Islet of Langerhans (tissue), 1 donor: ENCODE results near the gene ZNF654.
"Not testable (repeated sequence)": the region's sequence is repeated elsewhere in the genome, so short reads cannot be mapped to it uniquely, and the experiment has no call there.

ENCODE experiments used
- FAIRE-seq: peaks from one replicate; lab custom pipeline; 2011; peaks lifted over from hg19 to GRCh38; lab: Jason Lieb, UNC

The ZNF654 gene

DNA sequence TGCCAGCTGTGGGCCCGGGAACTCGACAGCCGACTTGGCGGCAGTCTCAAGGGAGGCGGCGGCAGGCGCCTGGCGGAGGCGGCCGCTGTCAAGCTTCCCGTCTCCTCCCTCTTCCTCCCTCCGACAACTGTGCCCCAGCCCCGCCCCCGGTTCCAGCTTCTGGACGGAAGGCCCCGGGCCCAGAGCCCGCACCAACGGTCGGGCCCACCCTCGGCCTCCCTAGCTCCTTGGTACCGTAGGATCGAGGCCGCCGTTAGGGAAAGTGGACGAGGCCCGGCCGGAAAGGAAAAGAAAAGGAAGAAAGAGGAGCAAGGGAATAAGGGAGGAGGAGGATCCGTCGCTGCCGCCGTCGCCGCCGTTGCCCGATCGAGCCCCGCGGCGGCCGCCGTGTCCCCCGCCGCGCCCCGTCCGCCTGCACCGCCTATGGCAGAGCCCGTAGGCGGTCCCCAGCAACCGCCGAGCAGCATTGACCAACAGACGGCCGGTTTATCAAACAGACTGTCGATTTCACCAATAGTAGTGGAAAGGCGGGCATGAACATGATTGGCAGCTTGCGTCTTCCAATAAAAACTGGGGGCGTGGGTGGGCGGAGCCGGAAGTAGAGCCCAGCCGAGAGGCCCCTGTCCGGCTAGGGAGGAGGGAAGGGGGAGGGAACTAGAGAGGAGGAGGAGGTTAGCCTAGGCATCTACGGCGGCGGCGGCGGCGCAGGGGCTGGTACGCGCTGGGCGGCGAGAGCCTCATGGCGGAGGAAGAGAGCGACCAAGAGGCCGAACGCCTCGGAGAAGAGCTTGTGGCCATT lies at the start of gene ZNF654, which contains the start of gene CGGBP1:
TSS of gene ZNF654 (plus strand) at position 675 of the 799 bp plus-strand sequence. CDS start at position 740, 65 bp downstream.
TSS of gene CGGBP1 (minus strand) at position 425 of the 799 bp plus-strand sequence. CDS start 3,029 bp downstream, outside the sequence.
- peak; percentile 88 for FAIRE-seq

DNA sequence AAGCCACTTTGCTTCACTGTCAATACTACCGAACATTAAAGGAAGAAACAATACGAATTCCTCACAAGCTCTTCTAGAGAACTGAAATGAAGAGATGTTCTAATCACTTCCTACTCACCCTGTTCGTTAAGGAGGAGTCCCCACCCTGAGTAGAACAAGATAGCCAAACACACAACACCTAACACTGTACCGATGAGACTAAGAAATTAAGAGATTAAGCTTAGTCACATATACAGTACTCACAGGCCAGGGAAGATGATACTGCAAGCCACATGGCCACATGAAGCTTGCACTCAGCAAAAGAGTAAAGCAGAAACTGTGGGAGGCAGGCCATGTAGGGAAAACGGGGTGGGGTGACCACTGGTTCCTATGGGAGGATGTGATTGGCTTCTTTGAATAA lies 48.2 kb upstream of the ZNF654 start:
- FAIRE-seq: no peak

DNA sequence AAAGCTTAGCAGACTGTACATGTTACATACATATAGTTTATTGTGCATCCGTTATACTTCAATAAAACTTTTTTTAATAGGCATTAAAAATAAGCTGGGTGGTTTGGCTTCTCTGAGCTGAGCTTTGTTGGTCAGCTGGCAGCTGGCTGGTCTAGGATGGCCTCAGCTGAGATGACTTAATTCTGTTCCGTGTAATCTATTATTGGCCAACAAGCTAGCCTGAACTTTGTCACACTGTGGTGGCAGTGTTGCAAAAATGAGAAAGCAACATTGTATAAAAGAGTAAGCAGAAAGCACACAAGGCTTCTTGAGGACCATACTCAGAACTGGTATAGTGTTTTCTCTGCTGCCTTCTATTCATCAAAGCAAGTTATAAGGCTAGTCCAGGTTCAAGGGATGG lies 45.5 kb upstream of the ZNF654 start:
- FAIRE-seq: no peak

DNA sequence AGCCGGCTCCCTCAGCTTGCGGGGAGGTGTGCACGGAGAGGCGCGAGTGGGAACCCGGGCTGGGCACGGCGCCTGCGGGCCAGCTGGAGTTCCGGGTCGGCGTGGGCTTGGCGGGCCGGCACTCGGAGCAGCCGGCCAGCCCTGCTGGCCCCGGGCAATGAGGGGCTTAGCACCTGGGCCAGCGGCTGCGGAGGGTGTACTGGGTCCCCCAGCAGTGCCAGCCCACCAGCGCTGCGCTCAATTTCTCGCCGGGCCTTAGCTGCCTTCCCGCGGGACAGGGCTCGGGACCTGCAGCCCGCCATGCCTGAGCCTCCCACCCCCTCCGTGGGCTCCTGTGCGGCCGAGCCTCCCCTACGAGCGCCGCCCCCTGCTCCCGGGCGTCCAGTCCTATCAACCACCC lies 43.4 kb upstream of the ZNF654 start:
- FAIRE-seq: not testable (repeated sequence)

DNA sequence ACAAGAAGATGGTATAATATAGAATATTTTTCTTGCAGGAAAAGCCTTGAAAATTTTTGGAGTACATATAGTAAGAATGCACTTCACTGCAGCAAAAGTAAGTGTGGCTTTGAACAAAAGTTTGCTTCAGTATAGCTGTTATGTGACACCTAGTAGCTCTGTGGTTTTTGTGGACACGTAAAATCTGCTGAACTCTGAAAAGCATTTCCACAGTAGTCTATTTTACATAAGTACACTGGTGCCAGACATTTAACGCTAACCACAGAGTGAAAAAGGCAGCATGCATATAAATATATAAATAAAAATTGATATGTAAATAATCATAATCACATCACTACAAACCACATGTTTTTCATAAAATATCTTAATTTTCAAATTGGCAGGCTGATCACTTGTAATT lies 40.0 kb upstream of the ZNF654 start:
- FAIRE-seq: no peak

DNA sequence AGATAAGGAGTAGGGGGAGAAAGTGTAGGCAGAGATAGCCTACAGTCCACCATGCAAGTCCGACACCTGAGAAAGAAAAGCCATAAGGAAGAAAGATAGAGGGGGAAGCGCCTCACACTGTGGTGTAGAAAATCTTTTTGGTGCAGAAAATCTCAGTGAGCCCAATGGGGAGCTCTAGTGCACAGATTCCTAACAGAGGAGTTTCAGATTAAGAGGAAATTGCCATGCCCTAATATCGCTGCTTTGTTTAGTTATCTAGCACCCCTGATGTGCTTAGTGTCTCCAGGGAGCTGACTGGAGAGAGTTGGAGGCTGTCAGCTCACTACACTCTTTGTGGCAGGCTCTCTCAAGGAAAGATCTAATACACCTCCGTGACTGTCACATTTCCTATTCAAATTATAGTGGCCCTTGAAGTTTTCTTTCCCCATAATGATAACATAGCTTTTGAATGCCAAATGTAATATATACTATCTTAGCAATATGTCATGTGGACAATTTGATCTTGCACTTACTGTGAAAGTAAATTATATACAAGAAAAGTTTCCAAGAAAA lies 34.0 kb upstream of the ZNF654 start:
- no peak for FAIRE-seq

DNA sequence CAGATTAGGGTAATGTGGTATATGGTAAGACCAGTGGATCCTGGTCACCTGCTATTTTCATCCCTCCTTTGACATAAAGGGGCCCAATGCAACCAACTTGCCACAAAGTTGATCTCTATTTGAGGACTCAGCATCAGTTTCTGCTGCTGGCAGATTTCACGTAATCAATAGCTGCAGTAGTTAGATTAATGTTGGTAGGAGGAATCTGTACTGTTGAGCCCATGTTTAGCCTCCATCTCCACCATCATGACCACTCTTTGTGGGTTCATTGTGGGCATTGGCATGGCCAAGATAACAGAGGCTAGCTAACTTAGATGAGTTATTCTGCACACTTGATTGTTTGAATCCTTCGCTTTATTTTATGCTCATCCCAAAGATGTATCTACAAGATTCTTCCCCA lies 30.2 kb upstream of the ZNF654 start:
- FAIRE-seq: no peak

DNA sequence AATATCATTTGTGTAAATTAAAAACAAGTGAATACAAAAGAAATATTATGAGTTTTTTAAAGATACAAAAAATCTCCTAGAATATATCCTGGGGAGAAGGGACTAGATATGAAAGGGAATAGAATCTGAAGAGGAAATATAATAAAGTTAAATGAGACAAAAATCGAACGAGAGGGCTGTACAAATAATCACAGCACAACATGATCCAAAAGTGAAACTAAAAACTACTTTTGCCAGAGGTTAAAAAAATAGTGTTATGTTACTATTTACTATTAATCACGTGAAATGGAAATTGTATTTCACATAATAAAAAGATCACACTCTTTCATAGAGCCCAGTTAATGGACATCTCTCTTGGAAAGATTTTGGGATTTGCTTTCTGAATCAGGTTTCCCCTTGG lies 28.8 kb upstream of the ZNF654 start:
- FAIRE-seq: no peak

DNA sequence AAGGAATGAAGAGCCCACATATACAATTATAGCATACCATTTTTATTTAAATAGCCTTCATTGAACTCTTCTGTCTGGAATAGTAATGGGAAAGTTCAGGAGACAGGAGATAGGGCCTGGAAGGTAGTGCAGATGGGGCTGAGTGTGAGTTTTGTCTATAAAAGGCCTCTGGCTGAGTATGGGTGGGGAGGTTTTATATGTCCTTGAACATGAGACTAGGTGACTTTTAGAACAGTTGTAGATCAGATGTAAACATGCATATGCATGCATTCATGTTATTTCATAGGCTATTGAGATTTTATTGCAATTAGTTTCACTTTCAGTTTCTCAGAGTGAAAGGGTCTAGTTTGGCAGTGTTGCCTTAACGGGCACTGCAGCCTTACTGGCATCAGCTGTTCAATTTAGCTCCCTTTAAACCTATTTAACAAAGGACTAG lies 27.4 kb upstream of the ZNF654 start:
- FAIRE-seq: peak; percentile 94

DNA sequence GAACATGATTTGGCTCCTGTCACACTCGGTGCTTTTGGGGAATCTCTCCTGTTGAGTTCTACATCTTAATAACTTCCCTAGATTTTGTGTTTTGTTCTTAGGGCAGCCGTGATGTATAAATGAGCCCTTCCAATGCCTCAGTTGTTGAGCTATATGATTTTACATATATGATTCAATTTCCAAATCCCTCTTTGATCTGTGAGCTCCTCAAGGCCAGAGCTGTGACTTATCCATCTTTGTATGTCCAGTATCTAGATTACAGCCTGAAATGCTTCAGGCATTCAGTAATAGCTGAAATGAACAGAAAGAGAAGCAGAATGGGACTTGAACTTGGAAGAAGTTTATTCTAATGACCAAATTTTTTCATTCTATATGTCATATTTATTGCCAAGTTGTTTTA lies 26.8 kb upstream of the ZNF654 start:
- peak; percentile 61 for FAIRE-seq

DNA sequence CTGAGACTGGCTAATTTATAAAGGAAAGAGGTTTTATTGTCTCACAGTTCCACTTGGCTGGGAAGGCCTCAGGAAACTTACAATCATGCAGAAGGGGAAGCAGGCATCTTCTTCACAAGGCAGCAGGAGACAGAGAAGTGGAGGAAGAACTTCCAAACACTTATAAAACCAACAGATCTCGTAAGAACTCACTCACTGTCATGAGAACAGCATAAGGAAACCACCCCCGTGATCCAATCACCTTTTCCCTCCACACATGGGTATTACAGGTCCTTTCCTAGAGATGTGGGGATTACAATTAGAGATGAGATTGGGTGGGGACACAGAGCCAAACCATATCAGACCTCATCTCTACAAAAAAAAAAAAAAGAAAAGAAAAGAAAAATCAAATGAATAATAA lies 26.0 kb upstream of the ZNF654 start:
- no peak for FAIRE-seq

DNA sequence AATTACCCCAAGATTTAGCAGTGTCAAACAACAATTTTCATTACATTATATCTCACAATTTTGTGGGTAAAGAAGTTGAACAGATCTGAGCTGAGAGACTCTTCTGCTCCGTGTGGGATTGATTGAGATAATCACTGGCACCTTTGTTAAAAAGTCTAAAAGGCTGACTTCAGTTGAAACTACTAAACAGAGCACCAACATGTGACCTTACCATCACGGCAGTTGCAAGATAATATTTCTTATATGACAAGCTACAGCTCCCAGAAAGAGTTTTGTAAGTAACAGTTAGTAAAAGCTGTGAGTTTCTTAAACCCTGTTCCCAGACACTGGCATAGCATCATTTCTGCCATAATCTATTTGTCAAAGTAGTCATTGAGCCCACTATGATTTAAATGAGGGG lies 25.2 kb upstream of the ZNF654 start:
- FAIRE-seq: no peak

DNA sequence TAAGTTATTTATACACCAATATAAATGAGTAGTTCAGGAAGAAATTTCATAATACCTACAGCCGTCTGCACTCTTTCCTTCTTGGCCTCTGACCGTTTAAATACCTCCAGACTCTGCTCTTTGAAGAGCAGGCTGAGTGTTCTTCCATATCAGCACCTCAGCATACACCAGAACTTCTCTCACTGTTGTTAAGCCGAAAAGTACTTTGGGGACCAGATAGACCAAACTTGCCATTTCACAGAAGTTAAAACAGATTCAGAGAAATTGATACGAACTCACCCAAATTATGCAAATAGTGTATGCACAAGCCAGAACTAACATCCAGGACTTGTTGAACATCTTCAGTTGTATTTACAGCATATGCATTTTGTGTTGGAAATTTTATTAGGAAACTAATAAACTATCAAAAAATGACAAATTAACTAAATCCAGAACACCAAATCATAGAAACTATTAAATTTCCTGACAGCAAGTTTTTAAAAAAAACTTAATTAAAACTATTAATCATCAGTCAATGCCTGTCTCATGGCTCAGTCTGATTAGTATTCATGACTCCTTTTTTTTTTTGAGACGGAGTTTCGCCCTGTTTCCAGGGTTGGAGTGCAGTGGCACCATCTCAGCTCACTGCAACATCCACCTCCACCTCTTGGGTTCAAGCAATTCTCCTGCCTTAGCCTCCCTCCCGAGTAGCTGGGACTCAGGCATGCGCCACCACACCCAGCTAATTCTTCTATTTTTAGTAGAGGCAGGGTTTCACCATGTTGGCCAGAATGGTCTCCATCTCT lies 24.4 kb upstream of the ZNF654 start:
- FAIRE-seq: no peak

DNA sequence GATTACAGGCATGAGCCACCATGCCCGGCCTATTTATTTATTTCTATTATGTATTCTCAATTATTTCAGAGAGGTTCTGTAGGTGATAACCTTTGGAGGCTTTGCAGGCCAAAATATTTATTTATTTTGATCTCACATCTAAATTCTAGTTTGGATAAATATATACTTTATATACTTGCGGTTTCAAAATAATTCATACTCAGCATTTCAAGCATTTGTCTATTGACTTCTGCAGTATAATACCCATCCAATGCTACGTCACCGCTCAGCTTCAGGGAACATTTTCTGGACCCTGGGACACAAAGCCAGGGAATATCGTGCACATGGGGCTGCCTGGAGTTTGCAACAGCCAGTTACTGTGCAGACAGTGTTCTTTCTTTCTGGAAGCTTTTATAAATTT lies 22.8 kb upstream of the ZNF654 start:
- FAIRE-seq: no peak

DNA sequence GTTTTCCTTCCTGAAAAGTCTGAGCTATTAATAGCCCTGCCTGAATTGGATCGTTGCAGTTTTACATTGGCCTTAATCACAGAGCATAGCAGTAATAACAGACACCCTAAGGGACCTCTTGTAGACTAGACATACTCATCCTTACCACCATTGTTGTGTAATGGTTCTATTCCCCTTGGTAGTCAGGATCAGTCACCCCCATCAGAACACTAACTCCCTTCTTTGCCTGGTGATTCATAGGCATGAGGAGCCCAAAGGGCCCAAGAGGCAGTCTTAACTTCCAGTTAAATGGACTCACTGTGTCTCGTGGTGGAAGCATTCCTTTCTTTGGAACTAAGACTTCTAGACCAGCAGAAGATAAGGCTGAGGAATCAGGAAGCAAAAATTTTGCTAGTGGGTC lies 20.5 kb upstream of the ZNF654 start:
- FAIRE-seq: no peak

DNA sequence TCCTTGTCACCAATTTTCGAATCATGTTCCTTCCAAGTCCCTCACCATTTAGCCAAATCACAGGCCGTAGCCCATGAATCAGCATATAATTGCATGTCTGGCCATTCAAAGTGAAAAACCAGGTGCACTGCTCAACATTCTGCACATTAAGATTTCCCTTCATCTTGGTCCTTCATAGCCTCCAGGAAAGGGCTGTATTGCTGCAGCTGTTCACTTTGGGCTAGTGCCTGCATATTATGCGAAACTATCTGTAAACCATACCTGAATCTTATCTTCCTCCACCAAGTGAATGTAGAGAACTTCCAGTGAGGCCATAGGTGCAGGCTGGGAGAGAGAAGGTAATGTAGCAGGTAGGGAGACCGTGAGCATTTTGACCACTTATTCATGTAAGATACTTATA lies 18.5 kb upstream of the ZNF654 start:
- no peak for FAIRE-seq

DNA sequence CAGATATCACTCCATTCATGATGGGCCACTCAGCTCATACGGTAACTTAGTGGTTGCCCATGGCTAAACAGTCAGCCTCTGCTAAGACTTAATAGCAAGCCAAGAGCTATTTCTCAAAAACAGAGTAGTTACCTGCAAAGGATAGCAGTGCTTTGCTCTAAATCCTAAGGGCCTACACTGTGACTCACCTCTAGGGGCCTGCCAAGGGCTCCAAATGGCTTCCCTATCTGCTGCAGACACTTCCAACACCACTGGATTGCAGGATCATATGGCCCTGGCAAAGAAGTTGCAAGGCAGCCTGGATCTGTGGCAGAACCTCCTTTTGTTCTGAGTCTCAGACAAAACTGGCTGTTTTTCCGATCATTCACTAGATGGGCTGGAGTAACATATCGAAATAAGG lies 18.1 kb upstream of the ZNF654 start:
- no peak for FAIRE-seq

DNA sequence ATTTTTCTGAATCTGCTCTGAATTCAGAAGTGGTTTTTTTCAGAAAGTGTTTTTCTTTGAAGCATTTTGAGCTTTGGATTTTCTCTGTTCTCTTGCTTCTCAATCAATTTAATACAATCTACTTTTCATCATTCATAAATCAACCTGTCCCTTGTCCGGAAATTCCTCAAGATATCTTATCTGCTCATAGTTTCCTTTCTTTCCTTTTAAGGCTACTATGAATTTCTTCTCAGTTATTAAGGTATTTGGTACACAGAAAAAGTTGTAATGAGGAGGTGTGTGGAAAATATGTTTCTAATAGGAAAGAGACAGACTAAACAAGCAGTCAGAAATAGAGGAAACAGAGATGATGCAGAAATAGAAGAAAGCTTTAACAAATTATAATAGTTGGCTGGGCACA lies 14.6 kb upstream of the ZNF654 start:
- no peak for FAIRE-seq

DNA sequence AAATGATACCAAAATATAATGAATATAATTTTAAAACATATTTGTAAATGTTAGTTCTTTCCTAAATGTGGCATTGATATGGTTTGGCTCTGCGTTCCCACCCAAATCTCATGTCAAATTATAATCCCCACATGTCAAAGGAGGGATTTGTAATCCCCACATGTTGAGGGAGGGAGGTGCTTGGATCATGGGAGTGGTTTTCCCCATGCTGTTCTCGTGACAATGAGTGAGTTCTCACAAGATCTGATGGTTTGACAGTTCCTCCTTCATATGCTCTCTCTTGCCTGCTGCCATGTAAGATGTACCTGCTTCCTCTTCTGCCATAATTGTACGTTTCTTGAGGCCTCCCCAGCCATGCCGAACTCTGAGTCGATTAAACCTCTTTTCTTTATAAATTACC lies 12.3 kb upstream of the ZNF654 start:
- no peak for FAIRE-seq

DNA sequence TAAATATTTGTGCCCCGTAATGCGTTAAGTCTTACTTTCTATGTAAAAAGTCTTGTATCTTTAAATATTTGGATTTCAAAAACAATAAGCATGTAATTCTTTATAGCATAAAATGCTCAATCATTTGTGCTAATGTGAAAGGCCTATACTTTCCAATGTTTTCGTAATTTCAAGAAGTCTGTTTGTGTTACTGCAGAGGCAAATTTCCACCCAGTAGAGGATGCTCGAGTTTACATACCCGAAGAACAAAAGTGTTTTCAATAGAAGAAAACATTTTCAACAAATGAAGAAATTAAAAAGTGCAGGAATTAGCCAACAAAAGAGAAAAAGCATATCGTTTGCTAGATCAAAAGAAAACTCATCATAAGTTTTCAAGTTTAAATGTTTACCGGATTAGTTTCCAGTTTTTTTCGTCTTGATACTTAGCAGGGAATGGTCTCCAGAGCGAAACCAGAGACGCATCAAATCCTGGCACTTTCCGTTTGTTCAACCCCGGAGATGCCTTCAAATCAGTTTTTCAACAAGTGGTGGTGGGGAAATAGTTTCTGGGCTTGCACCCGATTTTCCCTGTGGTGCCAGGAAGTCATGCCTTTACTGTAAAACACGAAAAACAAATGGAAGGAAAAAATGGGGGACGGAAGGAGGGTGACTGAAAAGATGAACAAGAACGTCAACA lies 1.3 kb upstream of the ZNF654 start:
- peak; percentile 51 for FAIRE-seq

DNA sequence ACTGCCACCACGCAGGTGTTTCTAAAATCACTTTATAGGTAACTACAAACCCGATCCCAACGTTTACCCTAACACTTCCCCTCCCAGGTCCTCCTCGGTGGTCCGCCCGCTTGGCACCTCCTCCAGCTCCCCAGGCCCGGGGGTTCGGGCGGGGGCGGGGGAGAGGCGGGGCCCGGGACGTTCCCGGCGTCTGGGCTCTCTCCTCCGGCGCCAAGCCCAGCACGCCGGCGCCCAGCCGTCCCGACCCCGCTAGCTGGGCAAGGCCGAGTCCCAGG lies 812 bp upstream of the ZNF654 start:
- no peak for FAIRE-seq

DNA sequence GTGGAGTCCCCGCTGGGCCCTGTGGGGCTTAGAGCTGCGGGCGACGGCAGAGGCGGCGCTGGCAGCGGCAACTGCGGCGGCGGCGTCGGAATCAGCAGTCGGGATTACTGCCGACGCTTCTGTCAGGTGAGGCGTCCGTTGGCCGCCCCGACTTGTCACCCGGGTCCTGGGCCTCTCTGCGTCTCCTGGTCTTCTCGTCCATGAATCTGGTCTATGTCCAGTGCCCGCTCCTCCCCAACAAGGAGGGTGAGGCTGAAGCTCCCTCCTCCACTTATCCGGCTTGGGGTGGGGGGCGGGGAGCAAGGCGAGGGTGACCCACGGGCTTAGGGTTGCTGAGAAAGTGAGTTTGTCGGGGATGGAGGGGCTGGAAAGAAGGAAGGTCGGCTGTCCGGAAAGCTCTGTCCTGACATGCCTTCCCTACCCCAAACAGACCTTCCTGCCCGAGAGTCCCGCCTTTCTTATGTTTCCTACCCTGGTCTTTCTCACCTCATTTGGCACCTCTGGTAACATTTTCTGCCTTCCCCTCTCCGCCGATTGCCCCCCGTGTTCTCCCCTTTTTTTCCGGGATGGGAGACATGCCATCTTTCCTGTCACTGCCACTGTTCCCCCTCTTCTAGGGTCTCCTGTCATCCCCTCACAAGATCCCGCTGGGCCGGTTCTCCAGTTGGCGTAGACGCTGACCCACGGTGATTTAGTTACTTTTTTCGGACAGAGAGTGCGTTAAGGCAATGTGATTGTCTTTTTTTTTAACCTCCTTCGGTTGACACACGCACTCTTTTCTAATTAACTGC lies 520 bp downstream of the ZNF654 start:
- no peak for FAIRE-seq
